GM12864 (cell line): Measurements from ENCODE around the gene CHDH.

Experiments
- DNase-seq: peaks from one replicate; pipeline ENCODE4 v3.0.0-alpha.2; 2011; ENCODE audit warnings: low read depth
- H3K4me3 ChIP-seq: 2 replicates; pipeline ENCODE4 v1.5.1; 2011; ENCODE audit warnings: mild to moderate bottlenecking, low read depth, low read length, control low read depth
- CTCF ChIP-seq: IDR thresholded peaks from 2 replicates; pipeline ENCODE4 v1.5.1; 2011; ENCODE audit warnings: low read depth, mild to moderate bottlenecking, moderate library complexity, low read length, control low read depth, inconsistent platforms; ENCODE audit errors: missing control alignments

CHDH gene

GRCh38 chr3:53842436-53843194 is 3.6 kb downstream of the CHDH start:
- no peak overlapping the region for H3K4me3 ChIP-seq
- no peak for DNase-seq
- TF ChIP-seq CTCF = no peak

GRCh38 chr3:53841296-53841695 is 4.9 kb downstream of the CHDH start:
- no peak for DNase-seq
- TF ChIP-seq CTCF = no peak
- no peak overlapping the region for H3K4me3 ChIP-seq

- no peak for DNase-seq
- no peak for TF ChIP-seq CTCF
- H3K4me3 ChIP-seq = no peak overlapping the region
These were observed 8.9 kb downstream of the CHDH start for GRCh38 chr3:53837331-53837730.

- H3K4me3 ChIP-seq = no peak overlapping the region
- TF ChIP-seq CTCF = no peak
- no peak for DNase-seq
These were observed 9.9 kb downstream of the CHDH start for GRCh38 chr3:53836084-53836872.

GRCh38 chr3:53835257-53835656 is 11.0 kb downstream of the CHDH start:
- TF ChIP-seq CTCF = no peak
- no peak for DNase-seq
- H3K4me3 ChIP-seq = no peak overlapping the region

GRCh38 chr3:53834429-53835095 is 11.7 kb downstream of the CHDH start:
- TF ChIP-seq CTCF = no peak
- no peak overlapping the region for H3K4me3 ChIP-seq
- no peak for DNase-seq
